HG02970 (cell line): ENCODE data around the gene VAV2.

Source experiments
- ATAC-seq: cut with Tn5 transposase; IDR thresholded peaks from one replicate; pipeline ENCODE4 v1.9.1; 2021; ENCODE audit warnings: mild to moderate bottlenecking, moderate library complexity, moderate number of reproducible peaks; ENCODE audit not compliant: unreplicated experiment, low FRiP score

VAV2 gene

GRCh38 chr9:133861692-133862091 lies 130.4 kb downstream of the VAV2 start:
- ATAC-seq: no peak

DNA sequence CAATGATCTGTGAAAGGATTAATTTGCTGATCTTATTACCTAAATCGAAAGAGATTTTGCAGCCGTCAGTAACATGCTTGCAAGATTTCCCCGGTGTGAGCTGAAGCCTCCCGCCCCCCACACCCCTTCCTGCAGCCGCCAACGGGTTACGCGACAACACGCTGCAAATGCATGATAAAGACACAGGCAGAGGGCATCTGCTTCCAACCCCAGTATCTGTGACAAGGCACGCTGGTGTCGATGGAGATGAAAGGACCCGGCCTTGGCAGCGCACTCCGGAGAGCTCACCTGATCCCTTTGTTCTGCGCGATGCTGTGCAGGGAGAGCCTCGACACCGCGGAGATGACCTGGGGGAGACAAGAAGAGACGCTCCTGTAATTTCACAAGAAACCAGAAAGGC lies 131.0 kb downstream of the VAV2 start:
- ATAC-seq: no peak

DNA sequence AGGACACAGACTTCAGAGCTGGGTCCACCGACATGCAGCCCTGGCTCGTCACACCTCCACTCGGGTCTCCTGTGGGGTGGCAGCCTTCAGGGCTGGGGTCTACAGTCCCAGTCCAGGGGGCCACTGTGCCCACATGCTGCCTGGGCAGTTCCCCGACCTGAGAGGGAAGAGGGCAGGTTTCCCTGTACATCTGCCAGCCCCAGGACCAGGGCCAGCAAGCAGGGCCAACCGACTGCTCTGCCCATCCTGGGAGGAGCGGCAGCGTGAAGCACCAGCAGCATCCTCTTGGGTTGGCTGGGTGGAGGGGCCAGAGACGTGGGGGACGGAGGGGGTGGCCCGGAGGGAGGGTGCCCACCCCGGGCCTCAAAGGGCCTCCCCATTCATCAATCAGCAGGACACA lies 133.4 kb downstream of the VAV2 start:
- no peak for ATAC-seq

DNA sequence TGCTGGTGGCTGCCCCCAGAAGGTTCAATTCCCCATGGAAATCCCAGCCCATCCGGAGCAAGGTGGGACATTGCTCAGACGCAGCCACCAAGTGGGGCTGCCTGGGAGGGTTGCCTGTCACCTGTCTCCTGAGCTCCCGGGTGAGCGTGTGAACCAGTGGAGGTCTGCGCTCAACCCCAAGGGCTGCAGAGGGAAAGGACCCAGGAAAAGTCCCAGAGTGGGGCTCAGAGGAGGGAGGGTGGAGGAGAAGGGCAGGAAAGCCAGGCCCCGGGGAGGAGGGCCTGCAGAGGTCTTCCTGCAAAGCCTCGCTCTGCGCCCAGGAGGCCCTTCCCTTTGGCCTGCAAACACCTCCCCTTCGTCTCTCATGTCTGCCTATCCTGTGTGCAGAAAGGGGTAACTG lies 134.5 kb downstream of the VAV2 start:
- ATAC-seq: no peak

DNA sequence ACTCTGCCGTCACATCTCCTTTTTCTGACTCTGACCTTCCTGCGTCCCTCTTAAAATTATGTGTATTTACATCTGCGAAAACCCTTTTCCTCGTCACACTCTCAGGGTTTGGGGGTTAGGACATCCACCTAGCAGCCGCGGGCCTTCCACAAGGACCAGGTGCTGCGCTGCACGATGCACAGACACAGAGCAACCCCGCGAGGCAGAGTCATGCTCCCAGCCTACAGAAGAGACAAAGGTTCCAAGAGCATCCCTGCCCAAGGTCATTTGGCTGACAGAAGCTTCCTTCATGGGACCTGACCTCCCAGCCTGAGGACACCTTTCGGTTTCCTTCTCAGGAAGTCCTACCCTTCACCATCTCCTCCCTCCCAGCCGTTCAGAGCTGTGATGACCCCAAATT lies 135.3 kb downstream of the VAV2 start:
- no peak for ATAC-seq

- no peak for ATAC-seq
Measured at GRCh38 chr9:133855802-133856521, 136.2 kb downstream of the VAV2 start.

DNA sequence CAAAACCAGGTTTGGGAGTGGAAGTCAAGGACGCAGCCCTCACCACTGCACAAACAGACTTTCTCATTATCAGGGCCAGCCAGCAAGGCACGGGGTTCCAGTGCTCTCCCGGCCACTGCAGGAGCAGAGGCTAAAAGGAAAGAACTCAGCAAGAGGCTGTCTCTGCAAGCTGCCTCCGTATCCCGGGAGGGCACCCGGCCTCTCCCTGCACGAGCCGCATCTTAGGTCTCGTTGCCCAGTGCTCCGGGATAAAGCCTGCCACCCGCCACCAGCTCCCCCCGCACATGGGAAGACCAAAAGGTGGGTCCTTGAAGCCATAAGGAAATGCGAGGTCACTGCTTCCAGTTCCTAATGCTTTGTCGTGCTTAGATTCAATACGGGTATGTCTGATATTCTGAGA lies 136.8 kb downstream of the VAV2 start:
- ATAC-seq: no peak

- no peak for ATAC-seq
Measured at GRCh38 chr9:133854765-133855164, 137.4 kb downstream of the VAV2 start.

DNA sequence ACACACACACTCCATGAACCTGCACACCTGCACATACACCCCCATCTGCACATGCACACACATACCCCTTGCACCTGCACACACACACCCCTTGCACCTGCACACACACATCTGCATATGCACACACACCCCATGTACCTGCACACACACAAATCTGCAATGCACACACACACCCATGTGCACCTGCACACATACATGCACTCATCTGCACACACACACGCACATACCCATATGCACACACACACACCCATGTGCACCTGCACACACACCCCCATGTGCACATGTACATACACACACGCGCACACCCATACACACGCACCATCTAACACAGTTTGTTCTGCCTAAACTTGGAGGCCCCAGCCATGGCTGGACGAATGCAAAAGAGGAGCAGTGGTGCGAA lies 138.1 kb downstream of the VAV2 start:
- no peak for ATAC-seq

- ATAC-seq: no peak
Measured at GRCh38 chr9:133853331-133853730, 138.8 kb downstream of the VAV2 start.

DNA sequence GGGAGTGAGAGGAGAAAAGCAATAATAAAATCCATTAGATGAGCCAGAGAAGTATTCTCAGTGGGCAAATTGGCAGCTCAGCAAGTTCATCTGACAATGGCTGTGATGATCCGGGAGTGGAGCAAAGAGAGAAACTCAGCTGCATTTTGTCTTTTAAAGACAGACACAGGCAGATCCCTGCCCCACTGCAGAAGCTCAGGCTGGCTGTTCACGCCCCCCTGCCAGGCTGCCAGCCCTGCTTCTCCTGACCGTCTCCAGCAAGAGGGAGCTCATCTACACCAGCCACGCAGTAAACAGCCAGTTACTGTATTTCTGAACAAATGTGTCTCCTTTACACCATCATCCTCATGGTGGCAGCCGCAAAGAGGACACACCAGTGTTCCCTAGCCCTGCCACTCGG lies 139.7 kb downstream of the VAV2 start:
- no peak for ATAC-seq

DNA sequence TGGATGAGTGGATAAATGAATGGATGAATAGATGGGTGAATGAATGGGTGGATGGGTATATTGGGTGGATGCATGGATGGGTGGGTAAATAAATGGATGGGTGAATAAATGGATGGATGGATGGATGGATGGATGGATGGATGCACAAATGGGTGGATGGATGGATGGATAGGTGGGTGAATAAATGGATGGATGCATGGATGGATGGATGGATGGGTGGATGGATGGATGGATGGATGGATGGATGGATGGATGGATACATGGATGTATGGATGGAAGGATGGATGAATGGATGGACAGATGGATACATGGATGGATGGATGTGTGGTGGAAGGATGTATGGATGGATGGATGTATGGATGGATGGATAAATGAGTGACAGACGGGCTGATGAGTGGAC lies 140.4 kb downstream of the VAV2 start:
- no peak for ATAC-seq

DNA sequence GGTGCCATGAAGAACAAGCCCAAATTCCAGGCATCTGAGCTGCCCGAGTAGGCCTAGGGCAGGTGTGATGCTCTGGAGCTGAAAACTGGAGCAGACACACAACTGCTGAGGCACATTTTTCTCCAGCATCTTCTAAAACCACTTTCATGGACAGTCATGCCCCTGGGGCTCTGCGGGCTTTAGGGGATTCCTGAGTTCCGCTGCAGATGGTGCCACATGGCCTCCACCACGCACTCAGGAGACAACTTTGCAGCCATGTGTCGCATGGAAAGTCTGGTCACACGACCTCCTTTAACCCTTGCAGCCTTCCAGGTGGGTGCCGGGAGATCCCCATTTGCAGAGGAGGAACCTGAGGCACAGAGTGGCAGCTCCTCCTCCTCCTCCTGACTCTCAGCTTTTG lies 141.2 kb downstream of the VAV2 start:
- no peak for ATAC-seq

GRCh38 chr9:133850161-133850560 lies 142.0 kb downstream of the VAV2 start:
- no peak for ATAC-seq

DNA sequence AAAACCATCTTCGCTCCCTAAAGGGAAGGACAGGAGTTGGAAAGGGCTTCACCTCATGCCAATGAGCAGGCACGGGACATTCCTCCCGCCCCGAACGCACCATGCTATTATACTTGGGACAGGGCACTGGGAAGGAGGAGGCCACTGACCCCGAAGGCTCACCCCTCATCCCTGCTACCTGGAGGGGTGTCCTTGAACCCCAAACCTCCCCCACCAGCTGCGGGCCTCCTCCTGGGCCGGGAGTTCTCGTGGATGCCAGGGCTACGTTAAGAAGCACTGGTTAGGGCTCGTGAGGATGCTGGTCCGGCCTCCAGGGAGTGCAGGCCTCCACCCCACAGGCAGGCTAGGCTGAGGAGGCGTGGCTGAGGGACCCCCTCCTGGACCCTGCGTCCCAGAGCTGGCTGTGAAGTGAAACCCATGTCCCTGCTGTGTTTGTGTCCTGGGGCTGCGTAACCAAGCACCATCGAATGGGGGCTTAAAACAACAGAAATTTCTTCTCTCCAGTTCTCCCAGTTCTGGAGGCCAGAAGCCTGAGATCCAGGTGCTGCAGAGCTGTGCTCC lies 142.9 kb downstream of the VAV2 start:
- no peak for ATAC-seq

- no peak for ATAC-seq
Measured at GRCh38 chr9:133848471-133849109, 143.5 kb downstream of the VAV2 start.

DNA sequence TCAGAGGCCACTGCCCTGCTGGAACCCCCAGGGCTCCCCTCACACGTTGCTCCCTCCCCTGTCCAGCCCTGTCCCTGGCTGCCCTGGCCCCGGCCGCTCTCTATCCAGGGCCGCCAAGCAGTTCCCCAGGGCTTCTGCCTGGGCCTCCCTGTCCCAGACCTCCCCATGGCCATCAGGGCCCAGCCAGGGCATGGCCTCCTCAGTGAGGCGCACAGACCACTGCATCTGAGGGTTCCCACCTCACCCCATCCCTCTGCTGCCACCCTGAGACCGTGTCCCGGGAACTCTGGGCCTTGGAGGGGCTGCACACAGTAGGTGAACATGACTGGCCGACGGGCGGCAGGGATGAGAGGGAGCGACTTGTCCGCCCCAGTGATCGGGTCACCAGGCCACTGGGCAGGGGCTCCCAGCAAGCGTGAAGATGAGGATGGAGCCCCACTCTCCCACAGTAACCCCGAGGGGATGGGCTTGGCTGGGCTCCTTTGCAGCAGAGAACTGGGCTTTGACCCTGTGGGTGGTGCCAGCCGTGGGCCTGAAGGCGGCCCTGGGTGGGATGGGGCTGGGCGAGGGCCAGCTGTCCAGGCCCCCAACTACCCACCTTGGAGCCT lies 145.5 kb downstream of the VAV2 start:
- no peak for ATAC-seq

- ATAC-seq: no peak
Measured at GRCh38 chr9:133845440-133845839, 146.7 kb downstream of the VAV2 start.

DNA sequence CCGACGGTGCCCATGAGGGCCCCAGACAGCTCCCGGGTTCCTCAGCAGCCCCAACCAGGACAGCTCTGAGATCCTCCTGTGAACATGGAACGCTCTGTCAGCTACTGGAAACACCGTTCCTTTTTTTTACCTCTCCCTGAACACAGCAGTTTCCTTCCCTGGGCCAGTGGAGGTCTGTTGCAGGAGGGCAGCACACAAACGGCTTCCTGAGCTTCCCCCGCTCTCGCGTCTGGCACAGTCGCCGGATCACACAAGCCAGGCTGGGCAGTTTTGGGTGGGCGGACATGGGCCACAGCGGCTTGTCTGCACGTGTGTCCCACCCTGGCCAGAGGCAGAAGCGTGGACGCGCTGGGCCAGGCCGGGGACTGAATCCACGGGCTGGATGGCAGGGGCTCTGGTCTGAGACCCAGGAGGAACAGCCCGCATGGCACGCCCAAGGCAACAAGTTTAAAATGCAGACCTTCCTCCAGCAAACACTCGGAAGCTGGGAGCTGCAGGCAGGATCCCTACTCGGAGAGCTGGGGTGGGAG lies 147.2 kb downstream of the VAV2 start:
- no peak for ATAC-seq

- ATAC-seq: no peak
Measured at GRCh38 chr9:133844398-133844784, 147.7 kb downstream of the VAV2 start.

GRCh38 chr9:133843751-133844397 lies 148.2 kb downstream of the VAV2 start:
- no peak for ATAC-seq
